HepG2 (cell line): ENCODE measurements around the gene CSTB. TPM values are rescaled to one million over a fixed set of nuclear protein-coding genes. Genes with fewer than 3 reads are reported as not detected.
A peak's percentile ranks its signal among the peaks of the same experiment; 100 is the strongest.

Source experiments
- ARNTL ChIP-seq: sonication (generic); formaldehyde crosslinking; IDR thresholded peaks from 2 replicates; pipeline ENCODE4 v1.4.0; 2020; ENCODE audit warnings: mild to moderate bottlenecking, missing genetic modification reagents
- CEBPG ChIP-seq: IDR thresholded peaks from 2 replicates; pipeline ENCODE4 v1.6.1; 2016
- FOXC1 ChIP-seq: sonication (generic); formaldehyde crosslinking; IDR thresholded peaks from 2 replicates; pipeline ENCODE4 v1.8.0; 2022; ENCODE audit warnings: mild to moderate bottlenecking, missing genetic modification reagents, borderline replicate concordance
- MAFG ChIP-seq: sonication (generic); formaldehyde crosslinking; IDR thresholded peaks from 2 replicates; pipeline ENCODE4 v1.5.1; 2020; ENCODE audit warnings: mild to moderate bottlenecking, missing genetic modification reagents
- MTF2 ChIP-seq: sonication (generic); formaldehyde crosslinking; IDR thresholded peaks from 2 replicates; pipeline ENCODE4 v1.5.0; 2020; ENCODE audit warnings: missing genetic modification reagents, borderline replicate concordance
- PAWR ChIP-seq: sonication (generic); formaldehyde crosslinking; IDR thresholded peaks from 2 replicates; pipeline ENCODE4 v1.4.0; 2020; ENCODE audit warnings: missing genetic modification reagents, mild to moderate bottlenecking, borderline replicate concordance
- RAD21 ChIP-seq: fragments of 450-650 bp; formaldehyde crosslinking; IDR thresholded peaks from 2 replicates; pipeline ENCODE4 v1.5.0; 2020; ENCODE audit warnings: mild to moderate bottlenecking
- RFXANK ChIP-seq: IDR thresholded peaks from 2 replicates; pipeline ENCODE4 v1.6.1; 2016
- STAT6 ChIP-seq: sonication (generic); formaldehyde crosslinking; IDR thresholded peaks from 2 replicates; pipeline ENCODE4 v1.4.0; 2020; ENCODE audit warnings: missing genetic modification reagents, mild to moderate bottlenecking, borderline replicate concordance
- TARDBP ChIP-seq: sonication (generic); formaldehyde crosslinking; IDR thresholded peaks from 2 replicates; pipeline ENCODE4 v1.8.0; 2022; ENCODE audit warnings: mild to moderate bottlenecking, missing genetic modification reagents
- TSC22D2 ChIP-seq: sonication (generic); formaldehyde crosslinking; IDR thresholded peaks from 2 replicates; pipeline ENCODE4 v1.5.1; 2020; ENCODE audit warnings: missing genetic modification reagents, mild to moderate bottlenecking, borderline replicate concordance
- ZBED4 ChIP-seq: sonication (generic); formaldehyde crosslinking; IDR thresholded peaks from 2 replicates; pipeline ENCODE4 v1.4.0; 2020; ENCODE audit warnings: missing genetic modification reagents, borderline replicate concordance
- ZBTB7B ChIP-seq: sonication (generic); formaldehyde crosslinking; IDR thresholded peaks from 2 replicates; pipeline ENCODE4 v1.4.0; 2020; ENCODE audit warnings: missing genetic modification reagents
- ZNF503 ChIP-seq: sonication (generic); formaldehyde crosslinking; IDR thresholded peaks from 2 replicates; pipeline ENCODE4 v1.4.0; 2020; ENCODE audit warnings: missing genetic modification reagents
- ZNF530 ChIP-seq: sonication (generic); formaldehyde crosslinking; IDR thresholded peaks from 2 replicates; pipeline ENCODE4 v1.5.0; 2020; ENCODE audit warnings: low read depth, mild to moderate bottlenecking, missing genetic modification reagents
- polyA plus RNA-seq, 8 experiments: library from polyadenylated mRNA; depleted of rRNA in 3 of 8; stranded (reverse) in 7 of 8; unstranded in 1 of 8; fragments of >200 nt; fragmentation: Illumina TruSeq in 4 of 8; extraction: Trizol in 4 of 8; gene quantifications; 2 replicates each; pipeline versions ENCODE4 v1.2.1 to v1.2.3, GENCODE V29; 2011 to 2016; ENCODE audit warnings: low read depth in 4 of 8, missing spikeins in 1 of 8, mixed read lengths in 1 of 8; ENCODE audit not compliant: insufficient read depth in 1 of 8
- total RNA-seq, 5 experiments: library from RNA; depleted of rRNA; stranded (reverse); fragments of >200 nt; fragmentation: Illumina TruSeq; extraction: Trizol; gene quantifications; 2 replicates each; pipeline ENCODE4 v1.2.3, GENCODE V29; 2016; ENCODE audit warnings: low read depth in 1 of 5
- TF ChIP-seq, protein P1 (sequence below): sonication (generic); formaldehyde crosslinking; conservative IDR thresholded peaks from 2 replicates; pipeline ENCODE4 v1.4.0; 2020; ENCODE audit warnings: missing genetic modification reagents

Gene CSTB
- total and polyA plus RNA-seq, 2 of the 13 experiments (the other 11 are each of a cell fraction or from before 2014, with no cell fraction given), result 11.7 to 94.1 TPM

DNA sequence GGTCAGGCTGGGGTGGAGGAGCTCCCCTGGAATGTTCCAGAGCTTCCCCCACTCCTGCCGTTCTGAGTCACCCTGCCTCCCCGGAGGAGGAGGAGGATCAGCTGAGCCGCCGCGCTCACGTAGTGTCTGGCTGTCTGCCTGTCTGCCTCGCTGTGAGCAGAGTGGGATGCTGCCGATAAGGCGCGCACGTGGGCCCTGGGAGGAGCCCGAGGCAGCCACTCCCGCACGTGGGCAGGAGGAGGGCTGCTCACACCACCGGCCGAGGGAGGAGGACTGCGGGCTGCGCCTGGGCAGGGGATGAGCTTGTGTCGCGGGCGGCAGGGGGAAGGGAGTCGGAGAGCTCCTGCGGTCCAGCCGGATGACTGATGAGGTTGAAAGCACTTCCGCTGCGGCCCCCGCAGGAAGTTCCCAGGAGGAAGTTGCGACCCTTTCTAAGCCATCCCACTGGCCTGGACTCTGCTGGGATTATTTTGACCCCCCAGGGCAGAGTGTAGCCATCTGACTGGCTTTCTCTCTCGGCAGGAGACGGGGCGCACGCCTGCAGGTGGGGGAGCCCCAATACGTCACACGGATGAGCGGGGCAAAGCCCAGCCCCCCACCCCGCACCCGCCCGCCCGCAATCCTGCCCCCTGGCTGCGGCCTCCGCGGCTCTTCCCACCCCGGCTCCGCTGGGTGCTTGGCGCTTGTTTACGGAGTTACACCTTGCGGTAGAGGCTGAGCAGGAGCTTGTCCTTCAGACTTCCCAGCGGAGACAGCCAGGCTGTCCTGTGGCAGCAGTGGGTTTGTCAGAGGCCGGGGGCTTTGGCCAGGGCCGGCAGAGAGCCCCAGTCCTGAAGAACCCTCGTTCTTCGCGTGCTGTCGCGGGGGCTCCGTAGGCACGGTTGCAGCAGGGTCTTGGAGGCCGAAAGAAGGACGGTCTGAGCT, 47.4 kb downstream of the CSTB start (continued):
- TF ChIP-seq ARNTL (CRISPR knock-in tag), result peak; percentile 95
- TF ChIP-seq ZBTB7B (CRISPR knock-in tag), result peak; percentile 88; the same call in 1 of the 2 replicates
- TF ChIP-seq RFXANK, result no peak
- TF ChIP-seq, protein P1, sequence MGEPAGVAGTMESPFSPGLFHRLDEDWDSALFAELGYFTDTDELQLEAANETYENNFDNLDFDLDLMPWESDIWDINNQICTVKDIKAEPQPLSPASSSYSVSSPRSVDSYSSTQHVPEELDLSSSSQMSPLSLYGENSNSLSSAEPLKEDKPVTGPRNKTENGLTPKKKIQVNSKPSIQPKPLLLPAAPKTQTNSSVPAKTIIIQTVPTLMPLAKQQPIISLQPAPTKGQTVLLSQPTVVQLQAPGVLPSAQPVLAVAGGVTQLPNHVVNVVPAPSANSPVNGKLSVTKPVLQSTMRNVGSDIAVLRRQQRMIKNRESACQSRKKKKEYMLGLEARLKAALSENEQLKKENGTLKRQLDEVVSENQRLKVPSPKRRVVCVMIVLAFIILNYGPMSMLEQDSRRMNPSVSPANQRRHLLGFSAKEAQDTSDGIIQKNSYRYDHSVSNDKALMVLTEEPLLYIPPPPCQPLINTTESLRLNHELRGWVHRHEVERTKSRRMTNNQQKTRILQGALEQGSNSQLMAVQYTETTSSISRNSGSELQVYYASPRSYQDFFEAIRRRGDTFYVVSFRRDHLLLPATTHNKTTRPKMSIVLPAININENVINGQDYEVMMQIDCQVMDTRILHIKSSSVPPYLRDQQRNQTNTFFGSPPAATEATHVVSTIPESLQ (CRISPR knock-in tag), result no peak
- TF ChIP-seq STAT6, result peak; percentile 77; the same call in 1 of the 2 replicates
- no peak for TF ChIP-seq MTF2
- no peak for TF ChIP-seq ZBED4
- TF ChIP-seq MAFG (CRISPR knock-in tag), result no peak
- peak; percentile 96 for TF ChIP-seq TARDBP (CRISPR knock-in tag)
- TF ChIP-seq CEBPG (CRISPR knock-in tag), result peak; percentile 21; the same call in 1 of the 2 replicates
- no peak for TF ChIP-seq ZNF530 (CRISPR knock-in tag)
- no peak for TF ChIP-seq TSC22D2
- TF ChIP-seq RAD21, result peak; percentile 51
- no peak for TF ChIP-seq PAWR (CRISPR knock-in tag)
- TF ChIP-seq FOXC1 (CRISPR knock-in tag), result peak; percentile 93; the same call in 1 of the 2 replicates
- TF ChIP-seq ZNF503 (CRISPR knock-in tag), result peak; percentile 74; the same call in 1 of the 2 replicates
